Measurements from ENCODE around the gene CACNG5.

CACNG5 gene

DNA sequence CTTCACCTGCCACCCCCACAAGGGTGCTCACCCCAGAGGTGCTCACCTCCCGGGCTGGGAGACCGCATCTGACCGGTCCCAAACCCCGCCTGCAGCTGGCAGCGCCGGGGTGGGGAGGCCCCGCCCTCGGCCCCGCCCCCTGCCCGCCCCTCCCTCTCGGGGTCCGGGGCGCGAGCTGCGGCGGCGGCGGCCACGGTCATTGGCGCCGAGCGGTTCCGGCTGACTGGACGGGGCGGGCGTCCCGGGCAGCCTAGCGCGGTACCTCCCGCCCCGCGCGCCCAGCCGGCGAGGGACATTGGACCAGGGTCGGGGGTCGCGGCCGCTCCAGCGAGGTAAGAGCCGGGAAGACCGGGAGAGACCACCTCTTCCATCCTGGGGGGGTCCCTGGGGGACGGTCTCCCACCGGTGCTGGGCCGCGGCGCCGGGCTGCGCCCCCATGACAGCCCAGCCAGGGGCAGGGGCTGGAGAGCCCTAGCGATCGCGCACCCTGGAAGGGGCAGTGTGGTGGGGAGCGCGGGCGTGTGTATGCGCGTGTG, at the start of gene CACNG5:
Gene CACNG5 (plus strand): TSS at position 199 of the 536 bp plus-strand sequence. CDS start 42,216 bp downstream, outside the sequence.
- Histone ChIP-seq H3K27me3 (ENCODE audit: insufficient read depth, low read length) (peaks cover 41% of the 10 kb centered on the region), H3K4me3 (ENCODE audit: low read length) (peak within 1 kb of the TSS; percentile 19), H3K36me3 (ENCODE audit: insufficient read depth, low read length) (no peaks in the 10 kb centered on the region), H2AFZ (ENCODE audit: low read depth, low read length) (no peak within 1 kb of the TSS), H3K4me1 (ENCODE audit: insufficient read depth, low read length) (peaks cover 7% of the 10 kb centered on the region), H3K9me3 (ENCODE audit: low read length) (no peaks in the 10 kb centered on the region)

DNA sequence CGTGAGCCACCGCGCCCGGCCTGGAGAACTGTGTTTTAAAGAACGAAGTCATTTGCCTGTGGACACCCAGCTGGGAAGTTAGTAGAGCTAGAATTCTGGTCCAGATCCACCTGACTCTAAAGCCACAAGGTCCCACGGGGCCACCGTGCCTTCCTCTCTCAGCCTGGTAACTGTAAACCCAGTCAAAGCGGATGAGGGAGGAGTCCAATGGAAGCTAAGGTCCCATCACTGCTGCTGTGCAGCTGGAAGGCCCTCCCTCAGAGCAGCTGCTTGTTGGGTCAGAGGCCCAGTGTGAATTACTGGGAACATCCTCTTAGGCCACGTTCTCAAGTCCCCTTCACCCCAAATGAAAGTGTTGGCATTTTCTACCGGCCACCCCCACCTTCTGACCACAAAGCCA, 48.8 kb upstream of the CACNG5 start:
- H3K9me3 ChIP-seq (ENCODE audit: low read length) = no peaks in the 10 kb centered on the region
- H2AFZ ChIP-seq (ENCODE audit: low read depth, low read length) = no peak overlapping the region
- no peak overlapping the region for H3K4me3 ChIP-seq (ENCODE audit: low read length)
- no peaks in the 10 kb centered on the region for H3K4me1 ChIP-seq (ENCODE audit: insufficient read depth, low read length)
- no peaks in the 10 kb centered on the region for H3K27me3 ChIP-seq (ENCODE audit: insufficient read depth, low read length)
- H3K36me3 ChIP-seq (ENCODE audit: insufficient read depth, low read length) = peaks cover 12% of the 10 kb centered on the region

DNA sequence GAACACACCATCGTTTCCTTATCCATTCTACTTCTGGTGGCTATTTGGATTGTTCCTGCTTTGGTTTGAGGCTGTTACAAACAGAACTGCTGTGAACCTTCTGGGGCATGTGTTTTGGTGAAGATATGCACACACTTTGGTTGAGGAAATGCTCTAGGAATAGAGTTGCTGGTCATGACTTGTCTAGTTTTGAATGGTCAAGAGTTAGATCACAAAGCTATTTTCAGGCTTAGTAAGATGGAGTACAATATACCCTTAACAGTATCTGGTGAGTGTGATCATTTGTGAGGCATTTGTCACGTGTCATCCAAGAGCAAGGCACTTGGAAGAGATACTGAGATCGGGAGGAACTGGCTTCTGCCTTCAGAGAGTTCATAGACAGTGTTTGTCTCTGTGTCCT, 47.0 kb upstream of the CACNG5 start:
- Histone ChIP-seq H3K4me1 (ENCODE audit: insufficient read depth, low read length) (no peaks in the 10 kb centered on the region), H3K27me3 (ENCODE audit: insufficient read depth, low read length) (no peaks in the 10 kb centered on the region), H2AFZ (ENCODE audit: low read depth, low read length) (no peak overlapping the region), H3K36me3 (ENCODE audit: insufficient read depth, low read length) (peaks cover 12% of the 10 kb centered on the region), H3K9me3 (ENCODE audit: low read length) (no peaks in the 10 kb centered on the region), H3K4me3 (ENCODE audit: low read length) (no peak overlapping the region)

- H3K36me3 ChIP-seq (ENCODE audit: insufficient read depth, low read length) = peaks cover 12% of the 10 kb centered on the region
- no peaks in the 10 kb centered on the region for H3K9me3 ChIP-seq (ENCODE audit: low read length)
- H3K27me3 ChIP-seq (ENCODE audit: insufficient read depth, low read length) = no peaks in the 10 kb centered on the region
- H3K4me1 ChIP-seq (ENCODE audit: insufficient read depth, low read length) = no peaks in the 10 kb centered on the region
- H3K4me3 ChIP-seq (ENCODE audit: low read length) = no peak overlapping the region
- no peak overlapping the region for H2AFZ ChIP-seq (ENCODE audit: low read depth, low read length)
Observed at GRCh38 chr17:66789093-66789492, 45.8 kb upstream of the CACNG5 start.

GRCh38 chr17:66789961-66790437, 44.9 kb upstream of the CACNG5 start:
- H3K4me1 ChIP-seq (ENCODE audit: insufficient read depth, low read length) = no peaks in the 10 kb centered on the region
- peaks cover 12% of the 10 kb centered on the region for H3K36me3 ChIP-seq (ENCODE audit: insufficient read depth, low read length)
- H3K27me3 ChIP-seq (ENCODE audit: insufficient read depth, low read length) = no peaks in the 10 kb centered on the region
- H3K9me3 ChIP-seq (ENCODE audit: low read length) = no peaks in the 10 kb centered on the region
- no peak overlapping the region for H3K4me3 ChIP-seq (ENCODE audit: low read length)
- no peak overlapping the region for H2AFZ ChIP-seq (ENCODE audit: low read depth, low read length)

GRCh38 chr17:66790501-66791061, 44.3 kb upstream of the CACNG5 start:
- H3K4me1 ChIP-seq (ENCODE audit: insufficient read depth, low read length) = no peaks in the 10 kb centered on the region
- no peak overlapping the region for H2AFZ ChIP-seq (ENCODE audit: low read depth, low read length)
- H3K27me3 ChIP-seq (ENCODE audit: insufficient read depth, low read length) = no peaks in the 10 kb centered on the region
- H3K4me3 ChIP-seq (ENCODE audit: low read length) = no peak overlapping the region
- peaks cover 12% of the 10 kb centered on the region for H3K36me3 ChIP-seq (ENCODE audit: insufficient read depth, low read length)
- no peaks in the 10 kb centered on the region for H3K9me3 ChIP-seq (ENCODE audit: low read length)

DNA sequence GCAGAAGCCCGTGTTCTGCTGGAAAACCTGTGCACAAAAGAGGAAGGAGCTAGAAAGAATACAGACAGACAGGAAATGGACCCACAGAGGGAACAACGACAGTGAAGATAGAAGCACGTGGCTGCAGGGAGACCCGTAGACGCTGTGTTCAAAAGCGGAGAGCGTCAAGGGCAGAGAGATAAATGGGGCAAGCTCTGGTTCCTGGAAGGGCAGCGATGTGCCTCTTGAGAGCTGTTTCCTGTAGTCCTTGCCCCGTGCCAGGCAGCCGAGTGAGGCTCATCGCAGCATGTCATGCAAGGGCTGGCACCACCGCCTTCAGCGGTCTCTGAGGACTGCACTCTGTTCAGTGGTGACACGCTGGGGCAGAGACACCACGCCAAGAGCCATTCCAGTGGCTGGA, 43.6 kb upstream of the CACNG5 start:
- no peak overlapping the region for H2AFZ ChIP-seq (ENCODE audit: low read depth, low read length)
- H3K4me3 ChIP-seq (ENCODE audit: low read length) = no peak overlapping the region
- H3K36me3 ChIP-seq (ENCODE audit: insufficient read depth, low read length) = peaks cover 12% of the 10 kb centered on the region
- no peaks in the 10 kb centered on the region for H3K4me1 ChIP-seq (ENCODE audit: insufficient read depth, low read length)
- no peaks in the 10 kb centered on the region for H3K27me3 ChIP-seq (ENCODE audit: insufficient read depth, low read length)
- H3K9me3 ChIP-seq (ENCODE audit: low read length) = no peaks in the 10 kb centered on the region

DNA sequence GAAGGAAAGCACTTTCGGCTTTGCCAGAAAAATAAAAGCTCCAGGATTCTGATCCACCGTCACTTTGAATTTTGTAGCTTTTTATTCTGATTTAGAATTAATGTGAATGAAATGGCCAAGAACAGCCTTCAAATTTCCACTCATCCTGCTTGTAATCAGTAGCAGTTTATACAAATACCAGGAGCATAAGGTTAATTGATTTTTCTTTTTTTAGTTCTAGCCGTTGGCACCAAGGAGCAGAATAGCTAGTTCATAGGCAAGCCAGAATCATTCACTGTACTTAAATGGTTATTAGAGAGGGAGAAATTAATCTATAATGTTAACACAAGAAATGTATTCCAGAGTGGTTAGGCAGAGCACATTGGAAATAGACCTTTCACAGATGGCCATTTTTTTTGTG, 41.1 kb upstream of the CACNG5 start:
- Histone ChIP-seq H3K9me3 (ENCODE audit: low read length) (peaks cover 2% of the 10 kb centered on the region), H2AFZ (ENCODE audit: low read depth, low read length) (no peak overlapping the region), H3K4me3 (ENCODE audit: low read length) (no peak overlapping the region), H3K4me1 (ENCODE audit: insufficient read depth, low read length) (no peaks in the 10 kb centered on the region), H3K36me3 (ENCODE audit: insufficient read depth, low read length) (peaks cover 6% of the 10 kb centered on the region), H3K27me3 (ENCODE audit: insufficient read depth, low read length) (no peaks in the 10 kb centered on the region)

GRCh38 chr17:66795486-66795885, 39.4 kb upstream of the CACNG5 start:
- H3K4me1 ChIP-seq (ENCODE audit: insufficient read depth, low read length) = no peaks in the 10 kb centered on the region
- no peak overlapping the region for H2AFZ ChIP-seq (ENCODE audit: low read depth, low read length)
- H3K4me3 ChIP-seq (ENCODE audit: low read length) = no peak overlapping the region
- H3K9me3 ChIP-seq (ENCODE audit: low read length) = peaks cover 2% of the 10 kb centered on the region
- H3K36me3 ChIP-seq (ENCODE audit: insufficient read depth, low read length) = no peaks in the 10 kb centered on the region
- H3K27me3 ChIP-seq (ENCODE audit: insufficient read depth, low read length) = no peaks in the 10 kb centered on the region

GRCh38 chr17:66799849-66800537, 34.9 kb upstream of the CACNG5 start:
- H3K36me3 ChIP-seq (ENCODE audit: insufficient read depth, low read length) = no peaks in the 10 kb centered on the region
- H3K4me1 ChIP-seq (ENCODE audit: insufficient read depth, low read length) = peaks cover 14% of the 10 kb centered on the region
- no peaks in the 10 kb centered on the region for H3K27me3 ChIP-seq (ENCODE audit: insufficient read depth, low read length)
- H2AFZ ChIP-seq (ENCODE audit: low read depth, low read length) = no peak overlapping the region
- H3K4me3 ChIP-seq (ENCODE audit: low read length) = no peak overlapping the region
- peaks cover 2% of the 10 kb centered on the region for H3K9me3 ChIP-seq (ENCODE audit: low read length)

- no peaks in the 10 kb centered on the region for H3K27me3 ChIP-seq (ENCODE audit: insufficient read depth, low read length)
- H3K9me3 ChIP-seq (ENCODE audit: low read length) = no peaks in the 10 kb centered on the region
- no peak overlapping the region for H3K4me3 ChIP-seq (ENCODE audit: low read length)
- H3K4me1 ChIP-seq (ENCODE audit: insufficient read depth, low read length) = peaks cover 14% of the 10 kb centered on the region
- no peak overlapping the region for H2AFZ ChIP-seq (ENCODE audit: low read depth, low read length)
- no peaks in the 10 kb centered on the region for H3K36me3 ChIP-seq (ENCODE audit: insufficient read depth, low read length)
Observed at GRCh38 chr17:66803474-66803951, 31.4 kb upstream of the CACNG5 start.

DNA sequence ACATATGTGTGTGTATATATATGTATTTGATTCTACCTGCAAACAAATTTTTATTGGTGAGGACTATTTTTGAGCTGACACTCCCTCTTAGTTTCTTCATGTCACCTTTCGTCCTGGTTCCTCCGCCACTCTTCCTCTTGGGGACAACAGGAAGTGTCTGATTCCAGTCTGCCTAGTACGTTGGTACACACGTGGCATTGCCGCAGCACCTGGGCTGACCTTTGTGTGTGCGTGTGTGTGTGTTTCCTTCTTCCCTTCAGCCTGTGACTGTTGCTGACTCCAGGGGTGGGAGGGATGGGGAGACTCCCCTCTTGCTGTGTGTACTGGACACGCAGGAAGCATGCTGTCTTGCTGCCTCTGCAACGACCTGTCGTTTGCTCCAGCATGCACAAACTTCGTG, 29.4 kb upstream of the CACNG5 start:
- H3K36me3 ChIP-seq (ENCODE audit: insufficient read depth, low read length) = no peaks in the 10 kb centered on the region
- peaks cover 14% of the 10 kb centered on the region for H3K4me1 ChIP-seq (ENCODE audit: insufficient read depth, low read length)
- H3K9me3 ChIP-seq (ENCODE audit: low read length) = no peaks in the 10 kb centered on the region
- no peak overlapping the region for H3K4me3 ChIP-seq (ENCODE audit: low read length)
- no peaks in the 10 kb centered on the region for H3K27me3 ChIP-seq (ENCODE audit: insufficient read depth, low read length)
- H2AFZ ChIP-seq (ENCODE audit: low read depth, low read length) = no peak overlapping the region

- H3K9me3 ChIP-seq (ENCODE audit: low read length) = no peaks in the 10 kb centered on the region
- peaks cover 22% of the 10 kb centered on the region for H3K4me1 ChIP-seq (ENCODE audit: insufficient read depth, low read length)
- no peak overlapping the region for H2AFZ ChIP-seq (ENCODE audit: low read depth, low read length)
- no peaks in the 10 kb centered on the region for H3K27me3 ChIP-seq (ENCODE audit: insufficient read depth, low read length)
- no peaks in the 10 kb centered on the region for H3K36me3 ChIP-seq (ENCODE audit: insufficient read depth, low read length)
- H3K4me3 ChIP-seq (ENCODE audit: low read length) = no peak overlapping the region
Observed at GRCh38 chr17:66807182-66807581, 27.7 kb upstream of the CACNG5 start.
